T-helper 17 cell (primary cell): Measurements from ENCODE around the gene LPAR1. TPM values are rescaled to one million over a fixed set of nuclear protein-coding genes. Genes with fewer than 3 reads are reported as not detected.

ENCODE experiments used
- ATAC-seq: fragments of 150-1000 bp; cut with Tn5 transposase; 2 replicates; pipeline ENCODE4 v1.10.0; 2021; ENCODE audit warnings: mild to moderate bottlenecking, moderate library complexity
- DNase-seq, 3 donors: peaks; one replicate each; pipeline versions ENCODE4 v3.0.0 to v3.0.0-alpha.2; 2020 to 2021
- H3K9me3 ChIP-seq: one replicate; pipeline ENCODE4 v1.7.0; 2013; ENCODE audit warnings: low read length, mild to moderate bottlenecking; ENCODE audit not compliant: control insufficient read depth, poor library complexity, severe bottlenecking
- H3K27ac Mint-ChIP-seq: one replicate; pipeline ENCODE4 v1.8.0; 2022; ENCODE audit warnings: mild to moderate bottlenecking, moderate library complexity, mixed read lengths
- H3K27me3 Mint-ChIP-seq: one replicate; pipeline ENCODE4 v1.8.0; 2022; ENCODE audit warnings: mixed read lengths
- H3K36me3 Mint-ChIP-seq: one replicate; pipeline ENCODE4 v1.8.0; 2022; ENCODE audit warnings: low read depth, mixed read lengths
- H3K4me1 Mint-ChIP-seq: one replicate; pipeline ENCODE4 v1.8.0; 2022; ENCODE audit warnings: mild to moderate bottlenecking, mixed read lengths
- H3K4me3 Mint-ChIP-seq: one replicate; pipeline ENCODE4 v1.8.0; 2022; ENCODE audit warnings: mild to moderate bottlenecking, moderate library complexity, mixed read lengths
- total RNA-seq, 4 donors: library from RNA in 2 of 4; stranded (reverse) in 2 of 4; gene quantifications; one replicate each; pipeline ENCODE4 v1.2.3 and lab custom pipeline; 2022 to 2026

LPAR1 gene
- total RNA-seq, 2 donors from 2014 or later: not detected

DNA sequence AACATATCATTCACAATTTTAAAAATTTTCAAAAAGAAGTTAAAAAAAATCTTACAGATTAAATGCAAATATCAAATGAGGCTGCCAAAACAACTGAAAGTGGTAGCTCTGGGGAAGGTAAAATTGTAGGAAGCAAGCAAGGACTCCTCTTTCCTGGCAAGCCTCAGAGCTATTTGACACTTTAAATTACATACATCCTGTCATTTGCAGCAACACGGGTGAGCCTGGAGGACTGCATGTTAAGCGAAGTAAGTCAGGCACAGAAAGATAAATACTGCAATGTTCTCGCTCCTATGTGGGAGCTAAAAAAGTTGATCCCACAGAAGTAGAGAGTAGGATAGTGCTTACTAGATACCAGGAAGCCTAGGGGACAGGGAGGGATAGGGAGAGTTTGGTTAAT lies 58.0 kb downstream of the LPAR1 start:
- Mint-ChIP-seq H3K4me3 (no peak overlapping the region), H3K27me3 (no peaks in the 10 kb centered on the region), H3K36me3 (no peaks in the 10 kb centered on the region), H3K27ac (no peak overlapping the region), H3K4me1 (no peaks in the 10 kb centered on the region)
- H3K9me3 ChIP-seq: no peaks in the 10 kb centered on the region
- ATAC-seq (no peak), DNase-seq (no peak)

DNA sequence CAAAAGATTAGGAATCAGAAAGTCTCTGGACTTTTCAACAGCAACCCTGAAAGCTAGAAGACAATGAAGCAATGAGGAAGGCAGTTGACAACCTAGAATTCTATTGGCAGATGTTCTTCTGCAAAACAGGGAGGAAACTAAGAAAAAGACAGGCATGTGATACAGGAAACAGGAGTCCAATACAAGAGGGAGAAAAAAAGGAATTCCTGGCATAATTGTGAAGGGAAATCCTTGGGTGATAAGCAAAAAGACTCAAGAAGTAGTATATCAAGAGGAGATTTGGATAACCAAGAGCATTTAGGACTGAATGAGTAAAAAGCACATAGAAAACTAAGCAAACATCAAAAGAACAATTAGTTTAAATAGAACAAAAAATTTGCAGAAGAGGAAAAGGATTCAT lies 58.6 kb downstream of the LPAR1 start:
- no peaks in the 10 kb centered on the region for H3K9me3 ChIP-seq

GRCh38 chr9:110978516-110978915 lies 59.8 kb downstream of the LPAR1 start:
- Mint-ChIP-seq H3K27ac (no peak overlapping the region), H3K4me3 (no peak overlapping the region), H3K36me3 (no peaks in the 10 kb centered on the region), H3K4me1 (no peaks in the 10 kb centered on the region), H3K27me3 (no peaks in the 10 kb centered on the region)
- no peaks in the 10 kb centered on the region for H3K9me3 ChIP-seq
- DNase-seq (no peak), ATAC-seq (no peak)

More for the DNA sequence above, 58.6 kb downstream of the LPAR1 start:
- Mint-ChIP-seq H3K27me3 (no peaks in the 10 kb centered on the region), H3K4me3 (no peak overlapping the region), H3K36me3 (no peaks in the 10 kb centered on the region), H3K4me1 (no peaks in the 10 kb centered on the region), H3K27ac (no peak overlapping the region)
- DNase-seq (no peak), ATAC-seq (no peak)

DNA sequence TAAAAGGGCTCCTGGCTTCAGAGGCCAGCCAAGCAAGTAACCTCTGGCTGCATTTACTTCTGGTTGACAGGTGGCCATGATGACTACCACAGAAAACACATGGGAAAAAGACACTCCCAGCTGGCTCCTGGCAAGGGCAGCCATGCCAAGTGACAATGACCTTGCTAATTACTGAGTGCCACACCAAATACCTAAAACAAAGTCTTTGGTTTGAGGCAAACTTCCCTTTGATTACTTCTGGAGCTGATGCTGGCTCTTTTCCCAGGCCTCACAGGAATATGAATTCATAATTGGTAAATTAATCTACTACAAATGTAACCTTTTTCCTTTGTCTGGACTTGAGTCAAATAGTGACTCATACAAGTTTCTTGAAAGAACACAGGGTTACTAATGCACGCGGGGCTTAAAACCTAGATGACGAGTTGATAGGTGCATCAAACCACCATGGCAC lies 61.0 kb downstream of the LPAR1 start:
- H3K27ac Mint-ChIP-seq: no peak overlapping the region
- H3K27me3 Mint-ChIP-seq: no peaks in the 10 kb centered on the region
- no peaks in the 10 kb centered on the region for H3K9me3 ChIP-seq
- ATAC-seq: no peak
- H3K4me3 Mint-ChIP-seq: no peak overlapping the region
- DNase-seq: no peak
- no peaks in the 10 kb centered on the region for H3K36me3 Mint-ChIP-seq
- H3K4me1 Mint-ChIP-seq: no peaks in the 10 kb centered on the region

DNA sequence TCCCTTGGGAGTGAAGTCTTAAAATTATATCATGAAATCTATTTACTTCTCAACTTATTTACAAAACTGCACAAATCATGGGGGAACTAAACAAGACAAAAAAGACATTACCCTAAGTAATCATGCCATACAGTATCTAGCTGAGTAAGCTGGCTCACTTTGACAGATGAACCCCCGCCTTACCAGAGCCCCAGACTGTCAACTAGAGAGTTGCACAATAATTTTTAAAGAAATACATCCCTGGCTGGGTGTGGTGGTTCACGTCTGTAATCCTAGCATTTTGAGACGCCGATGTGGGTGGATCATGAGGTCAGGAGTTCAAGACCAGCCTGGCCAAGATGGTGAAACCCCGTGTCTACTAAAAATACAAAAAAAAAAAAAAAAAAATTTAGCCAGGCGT lies 62.3 kb downstream of the LPAR1 start:
- H3K9me3 ChIP-seq: no peaks in the 10 kb centered on the region
- DNase-seq (no peak), ATAC-seq (no peak)
- Mint-ChIP-seq H3K27ac (no peak overlapping the region), H3K27me3 (no peaks in the 10 kb centered on the region), H3K4me3 (no peak overlapping the region), H3K36me3 (no peaks in the 10 kb centered on the region), H3K4me1 (no peaks in the 10 kb centered on the region)

- H3K4me3 Mint-ChIP-seq: no peak overlapping the region
- H3K9me3 ChIP-seq: no peaks in the 10 kb centered on the region
- H3K4me1 Mint-ChIP-seq: no peaks in the 10 kb centered on the region
- no peak for DNase-seq
- H3K36me3 Mint-ChIP-seq: no peaks in the 10 kb centered on the region
- no peaks in the 10 kb centered on the region for H3K27me3 Mint-ChIP-seq
- ATAC-seq: no peak
- no peak overlapping the region for H3K27ac Mint-ChIP-seq
These were observed 63.0 kb downstream of the LPAR1 start for GRCh38 chr9:110975278-110975677.

- Mint-ChIP-seq H3K27ac (no peak overlapping the region), H3K27me3 (no peaks in the 10 kb centered on the region), H3K4me3 (no peak overlapping the region), H3K4me1 (no peaks in the 10 kb centered on the region), H3K36me3 (no peaks in the 10 kb centered on the region)
- H3K9me3 ChIP-seq: no peaks in the 10 kb centered on the region
- no peak for DNase-seq
- no peak for ATAC-seq
These were observed 66.6 kb downstream of the LPAR1 start for GRCh38 chr9:110971705-110972104.

DNA sequence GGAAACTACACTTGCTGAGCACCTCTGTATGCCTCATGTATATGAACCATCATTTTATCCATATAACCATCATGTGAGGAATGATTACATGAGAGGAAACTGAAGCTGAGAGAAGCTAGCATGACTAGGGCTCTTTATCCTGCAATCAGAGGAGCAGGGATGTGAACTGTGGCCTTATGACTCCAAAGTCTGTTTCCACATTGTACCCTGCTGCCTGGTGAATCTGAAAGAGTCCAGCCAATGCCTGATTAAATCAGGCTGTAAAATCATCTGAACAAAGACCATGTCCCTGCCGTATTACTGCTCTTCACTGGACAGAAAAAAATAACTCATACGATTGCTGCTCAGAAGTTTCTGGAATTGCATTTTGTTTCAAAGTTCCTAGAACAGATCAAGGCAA lies 67.0 kb downstream of the LPAR1 start:
- Mint-ChIP-seq H3K4me1 (no peaks in the 10 kb centered on the region), H3K27me3 (no peaks in the 10 kb centered on the region), H3K27ac (no peak overlapping the region), H3K4me3 (no peak overlapping the region), H3K36me3 (no peaks in the 10 kb centered on the region)
- no peak for DNase-seq
- H3K9me3 ChIP-seq: no peaks in the 10 kb centered on the region
- no peak for ATAC-seq

DNA sequence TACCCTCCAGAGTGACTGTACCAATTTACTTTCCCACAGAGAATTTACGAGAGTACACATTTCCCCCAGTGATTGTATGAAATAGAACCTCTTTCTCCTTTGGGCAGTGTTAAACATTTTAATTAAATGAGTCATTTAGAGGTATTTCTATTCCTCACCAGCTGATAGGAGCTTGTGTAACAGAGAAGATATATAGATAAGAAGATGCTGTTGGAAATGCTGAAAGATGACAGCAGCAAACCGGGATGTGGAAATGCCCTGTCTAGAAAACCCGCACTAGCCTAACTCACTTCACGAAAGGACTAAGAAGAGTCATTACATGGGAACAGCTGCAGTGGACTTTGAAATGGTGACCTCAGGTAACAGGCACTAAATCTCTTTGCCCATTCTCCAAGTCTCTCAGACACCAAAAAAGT lies 68.3 kb downstream of the LPAR1 start:
- Mint-ChIP-seq H3K27ac (no peak overlapping the region), H3K4me1 (no peaks in the 10 kb centered on the region), H3K4me3 (no peak overlapping the region), H3K36me3 (no peaks in the 10 kb centered on the region), H3K27me3 (no peaks in the 10 kb centered on the region)
- no peak for DNase-seq
- no peak for ATAC-seq
- H3K9me3 ChIP-seq: no peaks in the 10 kb centered on the region

- Mint-ChIP-seq H3K36me3 (no peaks in the 10 kb centered on the region), H3K4me3 (no peak overlapping the region), H3K27ac (no peak overlapping the region)
These were observed 70.2 kb downstream of the LPAR1 start for GRCh38 chr9:110968096-110968495.

DNA sequence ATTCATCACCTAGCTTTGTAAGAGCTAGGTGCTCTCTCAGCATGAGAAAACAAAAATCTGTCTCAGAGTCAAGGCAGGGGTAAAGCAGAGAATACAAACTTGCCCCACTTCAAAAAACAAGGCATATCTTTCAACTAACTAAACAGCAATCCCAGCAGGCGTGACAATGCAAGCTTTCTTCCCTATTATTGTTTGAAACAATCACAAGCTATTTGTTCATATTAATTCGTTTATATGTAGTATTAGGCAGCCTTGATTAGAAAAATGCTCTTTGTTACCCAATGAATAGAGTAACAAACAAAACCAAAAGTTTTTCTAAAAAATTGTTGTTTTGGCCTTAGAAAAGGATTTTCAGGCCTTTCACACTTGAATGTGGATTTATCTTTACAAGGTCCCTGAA lies 71.1 kb downstream of the LPAR1 start:
- DNase-seq: no peak
- ATAC-seq: no peak
- Mint-ChIP-seq H3K4me1 (no peaks in the 10 kb centered on the region), H3K27me3 (no peaks in the 10 kb centered on the region), H3K4me3 (no peak overlapping the region), H3K36me3 (no peaks in the 10 kb centered on the region), H3K27ac (no peak overlapping the region)
- no peaks in the 10 kb centered on the region for H3K9me3 ChIP-seq

More at GRCh38 chr9:110968096-110968495, 70.2 kb downstream of the LPAR1 start:
- H3K9me3 ChIP-seq: no peaks in the 10 kb centered on the region
- Mint-ChIP-seq H3K27me3 (no peaks in the 10 kb centered on the region), H3K4me1 (no peaks in the 10 kb centered on the region)
- DNase-seq (no peak), ATAC-seq (no peak)

DNA sequence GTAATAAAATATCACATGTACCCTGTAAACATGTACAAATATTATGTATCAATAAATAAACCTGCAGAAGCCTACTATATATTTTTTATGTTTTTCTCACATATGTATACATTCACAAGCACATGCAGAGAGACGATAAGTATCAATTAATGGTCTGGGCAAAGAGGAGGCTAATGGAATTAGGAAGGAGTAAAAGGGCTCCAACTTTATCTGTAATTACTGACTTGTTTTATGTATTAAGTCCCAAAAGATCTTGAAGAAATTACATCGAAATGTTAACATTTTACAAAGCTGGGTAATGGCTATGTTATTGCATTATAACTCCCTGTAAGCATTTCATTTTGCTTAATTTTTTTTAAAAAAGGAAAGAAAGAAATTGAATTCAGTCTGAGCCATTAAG lies 78.0 kb downstream of the LPAR1 start:
- Mint-ChIP-seq H3K4me1 (no peaks in the 10 kb centered on the region), H3K36me3 (no peaks in the 10 kb centered on the region), H3K27me3 (no peaks in the 10 kb centered on the region), H3K27ac (no peak overlapping the region), H3K4me3 (no peak overlapping the region)
- ATAC-seq (no peak), DNase-seq (no peak)
- no peaks in the 10 kb centered on the region for H3K9me3 ChIP-seq

- no peaks in the 10 kb centered on the region for H3K27me3 Mint-ChIP-seq
- H3K4me3 Mint-ChIP-seq: no peak overlapping the region
- no peak overlapping the region for H3K27ac Mint-ChIP-seq
These were observed 79.4 kb downstream of the LPAR1 start for GRCh38 chr9:110958847-110959246.

GRCh38 chr9:110954822-110955291 lies 83.4 kb downstream of the LPAR1 start:
- H3K36me3 Mint-ChIP-seq: no peaks in the 10 kb centered on the region
- no peak for DNase-seq
- H3K27ac Mint-ChIP-seq: no peak overlapping the region
- no peaks in the 10 kb centered on the region for H3K9me3 ChIP-seq
- H3K4me1 Mint-ChIP-seq: no peaks in the 10 kb centered on the region
- no peak for ATAC-seq
- no peaks in the 10 kb centered on the region for H3K27me3 Mint-ChIP-seq
- H3K4me3 Mint-ChIP-seq: no peak overlapping the region

More at GRCh38 chr9:110958847-110959246, 79.4 kb downstream of the LPAR1 start:
- no peaks in the 10 kb centered on the region for H3K4me1 Mint-ChIP-seq
- H3K9me3 ChIP-seq: no peaks in the 10 kb centered on the region
- ATAC-seq (no peak), DNase-seq (no peak)
- H3K36me3 Mint-ChIP-seq: no peaks in the 10 kb centered on the region

GRCh38 chr9:110952540-110952859 lies 85.8 kb downstream of the LPAR1 start:
- no peak for DNase-seq
- Mint-ChIP-seq H3K4me1 (no peaks in the 10 kb centered on the region), H3K4me3 (no peak overlapping the region), H3K27ac (no peak overlapping the region), H3K27me3 (no peaks in the 10 kb centered on the region), H3K36me3 (no peaks in the 10 kb centered on the region)
- no peak for ATAC-seq
- H3K9me3 ChIP-seq: no peaks in the 10 kb centered on the region
